Neuron (in vitro differentiated cells): ENCODE measurements around the gene SORBS2.

ENCODE experiments used
- H2AFZ ChIP-seq: one replicate; pipeline ENCODE4 v1.6.1; 2013; ENCODE audit warnings: low read depth, mild to moderate bottlenecking, inconsistent platforms, low read length, moderate library complexity
- H3K27me3 ChIP-seq: one replicate; pipeline ENCODE4 v1.6.1; 2013; ENCODE audit warnings: low read length; ENCODE audit not compliant: insufficient read depth
- H3K36me3 ChIP-seq: one replicate; pipeline ENCODE4 v1.6.1; 2013; ENCODE audit warnings: low read length; ENCODE audit not compliant: insufficient read depth
- H3K4me1 ChIP-seq: one replicate; pipeline ENCODE4 v1.6.1; 2013; ENCODE audit warnings: low read length; ENCODE audit not compliant: insufficient read depth
- H3K4me3 ChIP-seq: 2 replicates; pipeline ENCODE4 v1.5.1; 2013; ENCODE audit warnings: mild to moderate bottlenecking, low read length, moderate library complexity
- H3K9me3 ChIP-seq: one replicate; pipeline ENCODE4 v1.6.1; 2013; ENCODE audit warnings: low read length

The SORBS2 gene

GRCh38 chr4:185548587-185548986 is 263.4 kb downstream of the SORBS2 start:
- Histone ChIP-seq H3K9me3 (peaks cover 4% of the 10 kb centered on the region), H3K27me3 (no peaks in the 10 kb centered on the region), H3K4me1 (no peaks in the 10 kb centered on the region), H3K36me3 (no peaks in the 10 kb centered on the region), H3K4me3 (no peak overlapping the region), H2AFZ (no peak overlapping the region)

- peaks cover 12% of the 10 kb centered on the region for H3K4me1 ChIP-seq
These were observed 265.7 kb downstream of the SORBS2 start for GRCh38 chr4:185546335-185546734.

GRCh38 chr4:185542626-185543315 is 269.2 kb downstream of the SORBS2 start:
- Histone ChIP-seq H3K9me3 (peaks cover 4% of the 10 kb centered on the region), H2AFZ (no peak overlapping the region), H3K4me1 (peaks cover 37% of the 10 kb centered on the region), H3K36me3 (no peaks in the 10 kb centered on the region), H3K4me3 (no peak overlapping the region), H3K27me3 (no peaks in the 10 kb centered on the region)

More at GRCh38 chr4:185546335-185546734, 265.7 kb downstream of the SORBS2 start:
- Histone ChIP-seq H3K4me3 (no peak overlapping the region), H3K27me3 (no peaks in the 10 kb centered on the region), H3K9me3 (peaks cover 4% of the 10 kb centered on the region), H2AFZ (no peak overlapping the region), H3K36me3 (no peaks in the 10 kb centered on the region)

DNA sequence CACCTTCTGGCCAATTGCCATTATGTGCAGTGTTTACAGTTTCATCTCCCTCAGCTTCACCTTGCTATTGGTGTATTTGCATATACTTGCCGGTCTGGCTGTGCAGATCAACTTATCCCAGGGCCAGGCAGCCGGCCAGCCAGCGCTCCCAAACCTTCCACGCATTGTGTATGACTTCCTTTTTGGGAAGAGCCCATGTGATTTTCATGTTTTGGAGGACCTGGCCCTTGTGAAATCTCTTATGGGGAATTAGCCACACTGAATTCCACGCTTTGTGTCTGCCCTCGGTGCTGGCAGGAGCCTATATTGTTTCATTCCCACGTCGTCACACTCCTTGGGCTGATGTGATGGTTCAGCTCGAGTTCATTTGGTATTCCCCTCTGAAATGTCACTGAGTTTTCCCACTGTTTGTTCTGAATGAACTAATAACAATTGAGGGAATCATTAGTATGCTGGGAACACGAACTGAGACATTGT is 270.7 kb downstream of the SORBS2 start:
- H3K27me3 ChIP-seq: peaks cover 2% of the 10 kb centered on the region
- H3K4me3 ChIP-seq: peak overlapping the region; percentile 10
- peaks cover 4% of the 10 kb centered on the region for H3K9me3 ChIP-seq
- H3K4me1 ChIP-seq: peaks cover 38% of the 10 kb centered on the region
- peak overlapping the region; percentile 2 for H2AFZ ChIP-seq
- no peaks in the 10 kb centered on the region for H3K36me3 ChIP-seq

DNA sequence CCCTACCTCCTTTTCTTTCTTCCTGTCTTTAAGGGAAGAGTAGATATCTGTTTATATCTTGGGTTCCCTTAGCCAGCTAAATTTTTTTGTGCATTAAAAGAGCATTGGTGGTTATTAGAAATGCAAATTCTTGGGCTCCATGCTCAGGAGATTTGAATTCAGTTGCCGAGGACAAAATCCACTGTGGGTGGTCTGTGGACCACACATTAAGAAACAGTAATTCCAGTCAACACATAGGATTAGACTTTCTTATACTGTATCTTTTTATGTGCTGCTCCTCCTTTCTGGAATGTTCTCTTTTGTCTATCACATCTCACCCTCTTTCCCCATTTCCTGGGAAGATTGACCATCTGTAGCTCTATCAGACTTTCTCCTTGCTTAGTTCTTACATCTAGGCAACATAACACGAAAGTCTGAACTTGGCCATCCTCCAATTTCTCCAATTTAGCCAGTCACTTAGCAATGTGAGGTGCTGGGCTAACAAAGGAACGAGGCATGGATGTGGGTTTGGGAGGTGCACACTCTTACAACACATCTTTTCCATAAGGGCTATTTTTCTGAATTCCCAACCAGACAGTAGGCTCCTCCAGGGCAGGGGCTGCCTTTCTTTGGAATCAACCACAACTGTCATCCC is 271.4 kb downstream of the SORBS2 start:
- Histone ChIP-seq H2AFZ (peak overlapping the region; percentile 2), H3K27me3 (peaks cover 7% of the 10 kb centered on the region), H3K9me3 (peaks cover 4% of the 10 kb centered on the region), H3K4me1 (peaks cover 41% of the 10 kb centered on the region), H3K4me3 (peak overlapping the region; percentile 10), H3K36me3 (no peaks in the 10 kb centered on the region)

DNA sequence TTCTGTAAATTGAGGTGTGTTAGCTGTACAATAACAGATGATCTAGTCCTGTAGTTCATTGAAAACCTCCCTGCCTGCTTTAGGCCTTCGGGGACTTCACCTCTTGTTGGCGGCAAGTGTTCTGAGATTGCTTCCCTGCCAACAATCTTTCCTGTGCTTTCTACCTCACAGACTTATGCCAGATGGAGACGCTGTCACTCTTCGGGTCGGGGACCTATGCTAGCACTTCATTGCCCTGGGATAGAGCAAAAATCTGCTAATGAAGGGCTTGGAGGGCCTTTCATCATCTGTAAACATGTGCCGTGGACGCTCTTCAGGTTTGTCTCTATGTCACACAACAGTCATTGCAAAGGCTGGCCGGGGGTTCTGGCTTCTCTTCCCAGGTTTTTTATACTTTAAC is 272.0 kb downstream of the SORBS2 start:
- Histone ChIP-seq H3K36me3 (no peaks in the 10 kb centered on the region), H3K9me3 (peaks cover 2% of the 10 kb centered on the region), H3K4me3 (no peak overlapping the region), H3K27me3 (peaks cover 7% of the 10 kb centered on the region), H2AFZ (no peak overlapping the region), H3K4me1 (peaks cover 42% of the 10 kb centered on the region)

- Histone ChIP-seq H2AFZ (no peak overlapping the region), H3K9me3 (no peaks in the 10 kb centered on the region), H3K4me3 (no peak overlapping the region), H3K36me3 (no peaks in the 10 kb centered on the region), H3K4me1 (peaks cover 46% of the 10 kb centered on the region), H3K27me3 (peaks cover 10% of the 10 kb centered on the region)
These were observed 273.2 kb downstream of the SORBS2 start for GRCh38 chr4:185538806-185539205.

GRCh38 chr4:185536411-185536709 is 275.6 kb downstream of the SORBS2 start:
- no peak overlapping the region for H3K4me3 ChIP-seq
- no peak overlapping the region for H2AFZ ChIP-seq
- H3K4me1 ChIP-seq: peaks cover 34% of the 10 kb centered on the region
- peaks cover 17% of the 10 kb centered on the region for H3K27me3 ChIP-seq
- no peaks in the 10 kb centered on the region for H3K36me3 ChIP-seq
- H3K9me3 ChIP-seq: no peaks in the 10 kb centered on the region

DNA sequence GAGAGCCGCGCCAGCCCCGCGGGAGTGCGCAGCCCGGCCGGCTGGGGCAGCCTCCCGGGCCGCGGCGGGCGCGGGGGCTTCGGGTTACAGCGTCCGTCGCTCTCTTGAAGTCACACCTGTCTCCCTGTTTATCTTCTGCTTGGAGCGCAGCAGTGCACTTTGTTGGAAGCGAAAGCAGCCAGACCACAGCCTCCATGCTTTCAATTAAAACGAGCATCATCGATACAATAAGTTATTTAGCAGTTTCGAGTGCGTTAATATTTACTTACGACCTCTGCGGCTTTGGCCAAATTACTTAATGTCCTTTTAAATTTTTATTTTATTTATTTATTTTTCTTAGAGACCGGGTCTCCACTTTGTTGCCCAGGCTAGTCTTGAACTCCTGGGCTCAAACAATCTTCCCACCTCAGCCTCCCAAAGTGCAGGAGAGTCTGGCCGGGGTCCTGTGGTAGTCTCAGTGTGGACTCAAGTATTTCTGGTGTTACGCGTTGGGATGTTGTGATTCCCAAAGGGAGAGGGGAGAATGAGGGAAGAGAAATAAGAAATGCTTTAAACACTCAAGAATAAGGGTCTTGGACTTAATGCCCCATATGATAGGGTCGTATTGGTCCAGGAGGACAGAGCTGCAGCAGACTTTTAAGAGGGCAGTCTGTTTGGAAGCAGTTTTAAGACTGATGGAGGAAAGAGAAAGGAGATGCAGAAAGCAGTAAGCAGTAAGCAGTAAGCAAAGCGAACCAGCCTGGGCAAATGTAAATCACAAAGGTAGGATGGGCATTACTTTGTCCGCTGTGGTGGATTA is 276.2 kb downstream of the SORBS2 start:
- Histone ChIP-seq H2AFZ (peak overlapping the region; percentile 92), H3K9me3 (no peaks in the 10 kb centered on the region), H3K27me3 (peaks cover 17% of the 10 kb centered on the region), H3K4me3 (peak overlapping the region; percentile 51), H3K4me1 (peaks cover 28% of the 10 kb centered on the region), H3K36me3 (no peaks in the 10 kb centered on the region)
